Measurements from ENCODE around the gene NT5E. TPM values are rescaled to one million over a fixed set of nuclear protein-coding genes. Genes with fewer than 3 reads are reported as not detected.

Gene NT5E
- total RNA-seq, 2 experiments from 2014 or later: 3.8 to 4.9 TPM

Other genes with a start within 250 kb of the NT5E start
- 10 to 100 TPM; 38.4 to 54.7 TPM for gene SNX14, start 143.8 kb downstream of the NT5E start, total RNA-seq
- 100 to 1,000 TPM; 156 to 191 TPM for gene SYNCRIP, start 192.8 kb downstream of the NT5E start, total RNA-seq